HG03520 (cell line): ENCODE measurements around the gene FOXP4.

Source experiments
- ATAC-seq: cut with Tn5 transposase; IDR thresholded peaks from one replicate; pipeline ENCODE4 v1.9.1; 2021; ENCODE audit warnings: mild to moderate bottlenecking, moderate library complexity; ENCODE audit not compliant: unreplicated experiment

Gene FOXP4

DNA sequence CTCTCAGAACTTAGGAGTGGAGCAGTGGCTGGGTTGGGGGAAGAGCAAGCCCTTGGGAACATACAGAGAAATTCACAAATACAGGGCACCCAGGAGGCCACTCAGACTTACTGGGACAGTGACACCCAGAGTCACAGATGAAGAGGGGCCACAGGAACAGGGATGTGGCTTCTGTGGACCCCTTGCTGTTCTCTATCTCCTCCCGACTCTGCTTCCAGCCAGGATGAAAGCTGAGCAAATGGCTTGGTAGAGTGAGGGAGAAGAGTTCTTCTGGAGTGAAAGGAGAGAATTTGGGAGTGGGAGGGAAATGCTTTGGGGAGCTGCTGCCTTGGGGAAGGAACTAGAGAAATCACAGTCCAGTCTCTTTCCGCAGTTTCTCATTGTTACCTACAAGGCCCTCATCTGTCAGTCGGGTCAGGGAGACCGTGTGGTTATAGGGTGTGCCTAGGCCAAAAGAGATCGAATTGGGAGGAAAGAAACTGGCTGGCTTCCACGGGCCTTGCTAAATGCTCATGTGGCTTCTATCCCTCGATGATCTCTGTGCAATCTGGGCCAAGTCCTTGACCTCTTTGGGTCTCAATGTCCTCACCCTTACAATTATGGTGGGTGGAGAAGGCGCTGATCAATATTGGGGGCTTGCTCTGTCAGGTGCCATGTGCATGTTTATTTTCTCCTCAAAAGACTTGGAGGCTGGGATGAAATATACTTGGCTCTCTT, 17.0 kb downstream of the FOXP4 start:
- no peak for ATAC-seq

DNA sequence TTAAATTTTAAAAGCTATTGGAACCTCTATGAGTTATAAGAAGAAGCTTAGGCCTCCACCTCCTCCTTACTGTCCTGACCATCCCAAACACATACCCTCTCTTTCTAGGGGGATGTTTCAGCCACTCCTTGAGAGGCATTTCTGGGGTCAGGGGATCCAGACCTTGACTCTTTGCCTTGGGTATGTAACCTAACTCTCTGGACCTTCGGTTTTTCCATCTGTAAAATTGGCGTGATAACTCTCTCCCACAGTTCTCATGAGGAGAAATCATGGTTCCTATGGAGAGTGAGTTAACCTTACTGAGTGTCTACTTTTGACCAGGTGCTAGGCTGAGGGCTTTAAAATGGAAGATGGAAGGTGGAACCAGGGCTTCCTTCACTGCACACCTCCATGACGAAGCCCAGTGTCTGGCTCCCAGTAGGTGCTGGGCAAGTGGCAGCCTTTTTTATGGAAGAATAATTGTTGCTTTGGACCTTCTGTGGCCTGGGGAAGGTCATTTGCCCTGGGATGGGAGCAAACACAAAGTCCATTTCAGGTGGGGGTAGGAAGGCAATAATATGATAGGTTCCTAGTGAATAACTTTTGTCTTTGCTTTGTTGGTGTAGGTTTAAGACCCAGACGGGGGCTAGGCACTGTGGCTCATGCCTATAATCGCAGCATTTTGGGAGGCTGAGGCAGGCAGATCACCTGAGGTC, 18.4 kb downstream of the FOXP4 start:
- ATAC-seq: no peak

DNA sequence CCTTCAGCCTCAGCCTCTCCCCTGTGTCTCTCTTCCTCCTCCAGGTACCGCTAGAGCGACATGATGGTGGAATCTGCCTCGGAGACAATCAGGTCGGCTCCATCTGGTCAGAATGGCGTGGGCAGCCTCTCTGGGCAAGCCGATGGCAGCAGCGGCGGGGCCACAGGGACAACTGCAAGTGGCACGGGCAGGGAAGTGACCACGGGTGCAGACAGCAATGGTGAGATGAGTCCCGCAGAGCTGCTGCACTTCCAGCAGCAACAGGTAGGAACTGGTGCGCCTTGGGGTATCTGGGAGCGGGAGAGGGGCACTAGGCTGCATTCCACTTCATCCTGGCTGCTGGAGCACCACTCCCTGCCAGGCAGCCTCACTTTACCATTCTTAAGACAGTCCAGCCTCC, 19.5 kb downstream of the FOXP4 start:
- no peak for ATAC-seq

DNA sequence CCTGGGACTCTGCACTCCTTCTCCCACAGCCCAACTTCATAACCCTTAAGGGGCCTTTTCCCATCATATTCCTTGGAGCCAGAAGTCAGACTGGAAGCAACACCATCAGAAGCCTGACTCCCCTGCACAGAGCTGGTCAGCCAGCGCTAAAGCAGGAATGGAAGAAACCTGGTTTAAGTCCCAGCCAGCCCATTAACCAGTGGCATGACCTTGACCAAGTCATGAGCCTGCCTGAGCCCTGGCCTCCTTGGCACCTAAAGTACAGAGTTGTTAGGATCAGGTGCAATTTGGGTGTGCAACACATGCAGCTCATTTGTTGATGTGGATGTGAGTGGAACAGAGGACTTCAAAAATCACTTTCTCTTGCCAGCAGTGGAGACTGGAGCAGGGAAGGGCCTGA, 20.8 kb downstream of the FOXP4 start:
- ATAC-seq: no peak

DNA sequence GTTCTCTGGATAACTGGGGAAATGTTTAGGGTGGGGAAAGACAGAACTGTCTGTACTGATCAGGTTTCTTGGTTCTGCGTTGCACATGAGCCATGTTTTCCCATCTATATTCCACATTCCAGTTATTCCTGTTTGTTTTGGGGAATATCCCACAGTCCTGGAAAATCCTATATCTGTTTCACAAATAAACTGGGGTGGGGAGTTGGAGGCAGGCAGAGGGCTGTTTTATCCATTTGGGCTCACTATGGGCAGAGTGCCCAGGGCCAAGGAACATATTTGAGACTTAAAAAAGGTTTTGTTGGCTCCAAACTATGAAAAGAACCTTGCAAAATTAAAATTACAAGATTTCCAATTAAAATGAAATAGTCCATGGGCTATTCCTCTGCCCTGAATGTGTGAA, 21.5 kb downstream of the FOXP4 start:
- no peak for ATAC-seq

DNA sequence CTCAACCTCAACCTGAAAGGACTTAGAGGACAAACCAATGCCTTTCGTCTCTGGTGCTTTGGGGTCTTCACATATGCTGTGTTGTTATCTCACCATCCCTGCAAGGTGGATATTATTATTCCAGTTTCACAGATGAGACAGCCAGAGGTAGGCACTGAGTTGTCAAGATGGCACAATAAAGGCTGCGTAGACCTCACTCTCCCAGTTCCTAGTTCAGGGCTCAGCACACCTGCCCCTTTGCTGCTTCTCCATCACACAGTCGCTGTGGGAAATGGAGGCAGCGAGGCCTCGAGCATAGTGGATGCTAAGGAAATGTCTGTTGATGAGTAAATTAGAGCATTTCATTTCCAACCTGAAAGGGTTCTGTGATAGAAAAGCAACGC, 22.0 kb downstream of the FOXP4 start:
- ATAC-seq: no peak

DNA sequence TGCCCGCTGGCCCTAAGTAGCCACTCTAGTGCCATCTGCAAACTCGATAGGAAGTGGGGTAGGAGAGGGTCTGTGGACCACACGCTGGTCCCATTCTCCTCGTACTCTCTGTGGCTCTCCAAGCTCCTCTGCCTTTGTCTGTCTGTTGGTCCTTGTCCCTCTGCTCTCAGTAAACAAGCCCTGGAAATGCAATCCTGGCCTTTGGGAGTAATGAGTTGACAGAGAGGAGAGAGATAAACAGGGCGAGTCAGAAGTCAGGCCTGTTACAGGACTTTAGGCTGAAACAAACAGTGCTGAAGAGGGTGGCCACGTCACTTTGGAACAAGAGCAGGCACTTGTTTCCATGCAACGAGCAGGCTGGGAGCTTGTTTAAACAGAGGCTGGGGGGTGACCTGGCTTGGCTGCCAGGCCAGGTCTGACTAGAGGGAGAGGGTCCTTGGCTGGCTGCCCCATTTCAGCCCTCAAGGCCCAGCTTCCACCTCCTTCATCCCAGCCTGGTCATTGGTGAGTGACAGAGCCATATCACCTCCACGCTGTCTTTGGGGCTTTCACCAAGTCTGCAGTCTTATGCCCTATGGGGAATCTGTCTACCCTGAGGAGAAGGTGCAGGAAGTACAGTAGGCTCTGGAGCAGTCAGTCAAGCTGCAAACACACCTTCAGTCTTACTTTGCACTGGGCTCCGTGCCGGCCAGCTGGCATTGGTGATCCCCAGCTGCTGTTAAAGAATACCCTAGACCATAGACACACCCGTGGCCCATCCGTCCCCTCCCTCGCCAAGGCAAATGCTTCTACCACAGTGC, 22.6 kb downstream of the FOXP4 start:
- no peak for ATAC-seq

DNA sequence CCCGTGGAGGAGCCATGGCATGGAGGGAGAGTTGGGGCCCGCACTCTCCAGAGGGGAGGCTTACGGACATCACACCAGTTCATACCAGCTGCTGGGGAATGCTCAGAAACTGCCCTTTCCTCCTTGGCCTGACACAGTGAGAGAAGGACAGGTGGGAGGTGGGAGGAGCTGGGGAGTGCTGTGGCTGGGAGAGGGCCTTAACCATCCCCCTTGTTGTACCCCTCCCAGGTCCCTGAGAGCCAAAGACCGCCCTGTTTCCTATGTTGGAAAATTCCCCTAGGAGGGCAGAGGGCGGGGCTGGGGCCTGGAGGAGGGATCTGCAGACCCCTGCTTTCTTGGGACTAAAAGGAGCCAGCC, 24.1 kb downstream of the FOXP4 start:
- ATAC-seq: no peak

DNA sequence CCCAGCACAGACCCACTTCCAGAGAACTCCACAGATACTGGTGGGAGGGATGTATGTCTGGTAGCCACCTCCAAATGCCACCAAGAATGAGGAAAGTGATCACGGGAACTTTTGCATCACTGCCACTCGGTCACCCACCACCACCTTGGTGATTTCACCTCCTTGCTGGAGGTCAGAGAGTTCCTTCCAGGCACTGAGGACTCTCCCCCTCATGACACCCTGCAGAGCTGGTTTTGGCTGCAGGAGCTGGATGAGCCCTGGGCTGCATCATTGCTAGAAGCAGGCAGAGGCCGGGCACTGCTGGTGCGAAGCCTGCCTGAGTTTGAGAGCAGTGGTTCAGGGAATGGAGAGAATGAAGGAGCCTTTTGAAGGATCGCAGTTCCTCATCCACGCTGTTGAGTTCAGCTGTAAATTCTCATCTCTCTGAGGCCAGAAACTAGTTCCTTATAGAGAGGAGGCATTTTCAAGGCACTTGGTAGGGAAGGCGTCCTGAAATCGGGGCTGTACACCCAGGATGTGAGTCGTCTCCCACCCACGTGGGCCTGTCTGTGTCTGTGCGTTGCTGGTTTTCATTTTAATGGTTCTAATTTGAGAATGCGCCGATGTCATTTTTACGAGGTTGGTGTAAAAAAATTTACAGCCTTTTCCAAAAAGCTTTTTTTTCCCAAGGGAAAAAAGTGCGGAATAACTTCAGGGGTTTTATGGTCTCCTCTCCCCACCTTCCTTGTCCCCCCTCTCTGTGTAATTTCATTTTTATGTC, 25.0 kb downstream of the FOXP4 start:
- ATAC-seq: no peak

DNA sequence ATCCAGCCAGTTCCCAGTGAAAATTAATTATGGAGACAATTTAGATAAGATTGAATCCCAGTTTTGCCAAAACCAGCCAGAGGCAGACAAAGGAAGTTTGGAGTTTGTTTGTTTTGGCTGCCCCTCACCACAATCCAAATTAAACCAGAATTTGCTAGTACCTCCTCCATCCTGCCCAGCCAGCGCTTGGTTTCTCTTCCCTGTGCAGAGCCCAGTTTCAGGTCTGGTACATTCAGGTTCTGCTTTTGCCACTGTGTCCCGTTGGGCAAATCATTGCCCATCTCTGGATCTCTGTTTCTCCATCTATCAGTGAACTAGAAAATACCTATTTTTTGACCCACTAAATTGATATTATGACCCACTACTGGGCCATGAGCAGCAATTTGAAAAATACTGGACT, 26.4 kb downstream of the FOXP4 start:
- ATAC-seq: no peak

DNA sequence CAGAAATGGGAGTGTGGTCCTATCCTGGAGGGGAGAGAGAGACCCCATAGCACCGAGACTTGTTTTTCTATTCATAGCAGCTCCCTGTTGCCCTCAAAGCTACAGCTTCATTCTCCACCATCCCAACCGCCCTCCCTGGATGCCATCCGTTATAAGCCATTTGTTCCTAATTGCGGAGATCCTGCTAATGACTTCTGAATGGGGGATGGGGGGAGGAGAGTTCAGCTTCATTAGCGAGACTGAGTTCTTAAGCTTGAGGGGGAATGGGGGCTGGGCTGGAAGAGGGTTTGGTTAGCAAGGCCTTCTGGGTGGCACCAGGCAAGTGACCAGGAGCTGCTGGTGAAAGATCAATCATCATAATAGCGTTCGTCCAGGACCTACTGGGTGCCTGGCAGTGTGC, 27.1 kb downstream of the FOXP4 start:
- no peak for ATAC-seq

DNA sequence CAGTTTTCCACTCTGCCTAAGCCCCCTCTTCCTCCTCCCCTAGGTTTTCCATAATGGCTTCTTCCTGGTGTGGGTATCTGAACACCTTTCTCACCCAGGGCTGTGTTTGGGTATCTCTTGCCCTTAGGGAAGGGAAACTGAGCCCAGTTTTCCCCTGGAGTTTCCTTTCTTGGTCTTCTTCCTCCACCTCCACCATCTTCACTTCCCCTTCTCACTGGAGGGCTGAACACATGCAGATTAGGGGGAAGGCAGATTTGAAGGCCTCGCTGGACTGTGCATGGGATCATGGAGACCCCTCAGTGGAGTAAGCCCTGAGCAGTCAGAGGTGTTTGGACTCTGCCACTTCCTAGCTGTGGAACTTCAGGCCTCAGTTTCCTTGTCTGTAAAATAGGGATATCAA, 27.8 kb downstream of the FOXP4 start:
- ATAC-seq: no peak

DNA sequence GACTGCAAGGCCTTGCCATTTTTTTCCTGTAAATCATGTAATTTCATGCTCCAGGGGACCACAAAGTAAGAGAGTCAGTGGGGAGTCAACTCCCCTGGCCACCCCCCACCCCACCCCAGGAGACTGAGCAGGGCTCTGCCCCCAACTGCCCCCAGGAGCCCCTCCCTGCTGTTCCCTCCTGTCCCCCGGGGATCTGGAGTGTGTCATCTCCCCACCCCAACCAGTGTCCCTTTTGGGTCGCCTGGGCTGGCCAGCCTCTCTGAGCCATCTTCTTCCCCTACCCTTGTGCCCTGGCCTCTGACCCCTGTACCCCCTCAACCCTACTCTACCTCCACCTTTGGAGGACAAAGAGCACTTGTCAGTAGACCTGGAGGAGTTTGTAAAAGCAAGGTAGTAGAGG, 29.4 kb downstream of the FOXP4 start:
- ATAC-seq: no peak

DNA sequence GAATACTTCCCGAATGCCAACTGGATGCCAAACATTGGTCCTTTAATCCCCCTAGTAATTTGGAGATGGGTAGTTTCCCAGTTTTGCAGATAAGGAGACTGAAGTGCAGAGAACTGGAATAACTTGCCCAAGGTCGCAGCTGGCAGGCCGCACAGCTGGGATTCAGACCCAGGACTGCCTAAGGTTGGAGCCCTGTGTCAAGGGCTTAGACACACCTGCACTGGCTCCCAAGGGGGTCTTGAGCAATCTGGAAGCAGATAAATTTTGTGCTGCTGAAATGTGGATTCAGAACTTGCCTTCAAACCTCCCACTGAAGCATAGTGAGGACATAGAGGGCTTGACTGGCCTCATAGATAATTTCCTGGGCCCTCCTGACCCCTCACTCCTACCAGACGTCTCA, 30.5 kb downstream of the FOXP4 start:
- no peak for ATAC-seq

DNA sequence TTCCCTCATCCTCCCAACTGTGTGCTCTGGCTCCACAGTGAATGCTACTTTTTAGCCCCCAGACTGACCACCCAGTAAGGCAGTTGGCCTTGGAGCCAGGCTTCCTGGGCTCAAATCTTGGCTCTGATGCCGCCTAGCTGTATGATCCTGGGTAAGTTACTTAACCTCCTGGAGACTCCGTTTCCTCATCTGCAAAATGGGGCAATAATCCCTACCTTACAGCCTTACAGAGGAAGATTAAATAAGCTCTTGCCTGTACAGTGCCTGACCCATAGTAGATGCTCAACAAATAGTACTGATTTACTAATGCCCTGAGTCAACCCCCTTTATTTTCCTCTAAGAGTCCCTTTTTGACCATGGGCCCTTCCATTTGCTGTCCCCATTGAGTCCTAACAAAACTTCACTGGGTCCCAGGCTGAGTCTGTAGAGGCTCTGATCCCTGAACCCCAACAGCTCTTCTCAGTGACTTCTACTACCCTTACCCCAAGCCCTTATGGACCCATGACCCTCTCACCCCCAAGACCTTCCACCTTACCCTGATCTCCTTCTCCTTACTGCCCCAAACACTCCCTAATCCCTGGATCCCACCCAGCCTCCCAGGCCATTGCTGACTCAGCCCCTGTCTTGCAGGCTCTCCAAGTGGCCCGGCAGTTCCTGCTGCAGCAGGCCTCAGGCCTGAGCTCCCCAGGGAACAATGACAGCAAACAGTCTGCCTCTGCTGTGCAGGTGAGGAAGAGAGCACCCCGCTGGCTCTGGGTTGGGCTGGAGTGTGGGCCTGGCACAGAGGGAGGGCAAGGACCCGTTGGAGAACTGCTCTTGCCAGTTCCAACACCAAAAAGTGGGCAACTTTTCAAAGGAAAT, 31.4 kb downstream of the FOXP4 start:
- no peak for ATAC-seq

DNA sequence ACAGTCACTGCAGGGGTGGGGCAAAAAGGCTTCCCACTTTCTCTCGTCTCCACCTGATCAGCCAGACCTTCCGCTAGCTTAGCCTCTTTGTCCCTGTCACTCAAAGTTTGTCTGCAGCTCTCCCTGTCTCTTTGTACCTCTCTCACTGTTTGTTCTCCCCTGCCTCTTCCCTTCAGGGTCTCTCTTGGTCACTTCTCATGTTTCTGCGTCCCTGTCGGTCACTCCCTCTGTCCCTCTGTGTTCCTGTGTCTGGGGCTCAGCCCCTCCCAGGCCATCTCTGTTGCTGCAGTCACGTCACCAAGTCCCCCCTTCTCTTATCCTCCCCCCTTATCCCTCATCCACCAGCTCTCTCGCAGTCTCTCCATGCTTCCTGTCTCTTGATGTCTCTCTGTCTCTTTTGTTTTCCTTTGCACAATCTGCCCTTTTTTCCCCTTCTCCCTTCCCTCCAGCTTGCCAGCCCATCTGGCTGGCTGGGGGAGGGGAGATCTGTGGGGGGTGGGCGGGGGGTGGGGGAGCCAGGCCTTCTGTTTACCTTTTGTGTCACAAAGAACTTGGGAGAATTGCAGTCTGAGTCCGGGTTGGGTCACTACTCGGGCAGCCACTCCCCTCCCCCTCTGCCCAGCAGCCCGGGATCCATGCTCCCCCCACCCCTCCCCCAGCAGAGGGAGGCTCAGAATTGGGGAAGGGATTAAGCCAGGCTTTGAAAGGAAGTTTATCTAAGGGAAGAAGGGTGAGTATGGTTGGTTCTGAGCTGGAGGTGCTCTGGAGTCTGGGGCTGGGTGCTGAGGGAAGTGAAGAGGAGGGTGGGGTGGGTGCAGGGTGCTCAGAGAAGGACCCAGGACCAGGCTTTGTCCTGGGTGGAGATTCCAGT, 32.3 kb downstream of the FOXP4 start:
- no peak for ATAC-seq

DNA sequence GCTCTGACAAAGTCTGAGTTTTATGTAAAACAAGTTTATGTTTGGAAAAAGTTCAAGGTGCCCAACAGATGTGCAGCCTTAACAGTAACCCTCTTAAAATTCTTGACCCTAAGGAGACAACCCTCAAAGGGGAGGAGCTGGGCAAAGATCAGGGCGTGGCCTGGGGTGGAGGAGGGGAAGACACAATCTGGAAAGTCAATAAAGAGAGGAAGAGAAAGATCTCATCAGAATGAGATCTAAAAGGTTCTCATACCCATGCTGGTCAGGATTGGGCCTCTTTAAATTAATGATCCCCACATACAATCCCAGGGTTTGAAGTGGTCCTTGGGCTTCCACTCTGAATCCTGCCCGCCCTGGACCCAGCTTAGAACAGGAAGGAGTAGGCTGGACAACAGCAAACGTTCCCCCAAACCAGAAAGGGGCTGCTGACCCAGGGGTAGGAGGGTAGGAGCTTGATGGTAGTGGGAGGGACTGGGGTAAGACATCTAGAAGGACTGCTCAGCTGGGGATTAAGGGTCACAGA, 33.0 kb downstream of the FOXP4 start:
- ATAC-seq: no peak

DNA sequence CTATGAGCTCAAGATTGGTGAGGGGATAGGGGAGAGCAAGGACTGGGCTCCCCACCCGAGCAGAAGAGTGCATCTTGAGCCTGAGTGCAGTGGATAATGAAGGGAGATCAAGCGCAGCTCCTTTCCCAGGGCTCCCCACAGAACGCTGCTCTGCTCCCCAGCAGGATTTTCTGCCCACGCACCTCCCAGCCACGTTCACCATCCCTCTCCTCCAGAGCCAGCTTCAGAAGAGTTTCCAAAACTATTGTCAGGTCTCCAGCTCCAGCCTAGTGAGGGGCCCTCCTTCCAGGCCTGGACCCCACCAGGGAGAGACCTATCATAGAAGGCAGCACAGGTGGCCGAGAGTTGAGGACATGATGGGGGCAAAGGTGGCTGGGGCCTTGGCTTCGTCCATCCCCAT, 34.5 kb downstream of the FOXP4 start:
- no peak for ATAC-seq

DNA sequence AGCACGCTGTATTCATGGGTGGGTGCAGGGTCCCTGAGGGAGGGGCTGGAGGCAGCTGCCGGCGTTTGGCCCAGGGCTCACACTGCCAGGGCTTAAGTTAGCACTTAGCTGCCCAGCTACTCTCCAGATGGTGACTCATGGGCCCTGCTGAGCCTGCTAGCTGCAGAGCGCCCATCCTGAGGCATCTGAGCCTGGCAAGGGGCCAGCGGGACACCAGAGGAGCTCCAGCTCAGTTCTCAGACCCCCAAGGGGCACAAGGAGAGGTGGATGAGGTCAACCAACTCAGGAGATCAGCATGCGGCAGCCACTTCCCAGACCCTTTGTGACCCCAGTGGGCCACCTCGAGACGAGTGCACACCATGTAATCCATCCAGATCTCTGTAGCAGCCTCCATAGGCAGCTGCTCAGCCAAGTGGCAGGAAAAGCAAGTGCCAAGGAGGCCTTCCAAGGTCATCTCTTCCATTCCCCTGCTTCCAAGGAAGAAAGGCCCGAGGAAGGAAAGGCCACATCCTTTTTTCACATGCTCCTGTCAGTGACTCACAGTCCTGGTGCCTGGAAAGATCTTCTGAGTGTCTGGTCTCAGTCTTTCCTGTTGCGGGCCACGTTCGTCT, 35.3 kb downstream of the FOXP4 start:
- no peak for ATAC-seq
